Type B pancreatic cell (in vitro differentiated cells): ENCODE measurements around the gene BCL11A. TPM values are rescaled to one million over a fixed set of nuclear protein-coding genes. Genes with fewer than 3 reads are reported as not detected.

ENCODE experiments used
- DNase-seq: peaks from one replicate; pipeline ENCODE4 v3.0.0; 2021; ENCODE audit warnings: mixed read lengths; ENCODE audit not compliant: unreplicated experiment; ENCODE audit errors: extremely low spot score
- H3K27ac Mint-ChIP-seq: 2 replicates; pipeline ENCODE4 v1.8.0; 2021; ENCODE audit warnings: mild to moderate bottlenecking, mixed read lengths
- H3K27me3 Mint-ChIP-seq: 2 replicates; pipeline ENCODE4 v1.8.0; 2021; ENCODE audit warnings: mixed read lengths
- H3K36me3 Mint-ChIP-seq: 2 replicates; pipeline ENCODE4 v1.8.0; 2021; ENCODE audit warnings: mixed read lengths
- H3K4me1 Mint-ChIP-seq: one replicate; pipeline ENCODE4 v1.8.0; 2021; ENCODE audit warnings: mixed read lengths; ENCODE audit not compliant: unreplicated experiment
- H3K4me3 Mint-ChIP-seq: 2 replicates; pipeline ENCODE4 v1.8.0; 2021; ENCODE audit warnings: mild to moderate bottlenecking, mixed read lengths
- H3K9me3 Mint-ChIP-seq: 2 replicates; pipeline ENCODE4 v1.8.0; 2021; ENCODE audit warnings: mixed read lengths
- CTCF ChIP-seq: fragments of 200-600 bp; sonication (generic); conservative IDR thresholded peaks from 2 replicates; pipeline ENCODE4 v1.5.0; 2021; ENCODE audit warnings: antibody characterized with exemption, mild to moderate bottlenecking
- total RNA-seq: library from RNA; stranded (reverse); gene quantifications from 2 replicates; pipeline ENCODE4 v1.2.1, GENCODE V29; 2021; ENCODE audit warnings: low replicate concordance

BCL11A gene
- total RNA-seq, 1 donor from 2014 or later, result 53.1 TPM

- H3K27me3 Mint-ChIP-seq, result no peaks in the 10 kb centered on the region
- peaks cover 7% of the 10 kb centered on the region for H3K9me3 Mint-ChIP-seq
- DNase-seq, result no peak
- H3K4me1 Mint-ChIP-seq, result peaks cover 70% of the 10 kb centered on the region
- TF ChIP-seq CTCF, result no peak
- H3K4me3 Mint-ChIP-seq, result no peak overlapping the region
- H3K36me3 Mint-ChIP-seq, result peaks cover 15% of the 10 kb centered on the region
- no peak overlapping the region for H3K27ac Mint-ChIP-seq
Measured at GRCh38 chr2:60505240-60505879, 48.1 kb downstream of the BCL11A start.

GRCh38 chr2:60504049-60504448 lies 49.4 kb downstream of the BCL11A start:
- Mint-ChIP-seq H3K36me3 (peaks cover 8% of the 10 kb centered on the region), H3K9me3 (no peaks in the 10 kb centered on the region), H3K27ac (no peak overlapping the region), H3K27me3 (no peaks in the 10 kb centered on the region), H3K4me3 (no peak overlapping the region), H3K4me1 (peaks cover 58% of the 10 kb centered on the region)
- no peak for TF ChIP-seq CTCF
- no peak for DNase-seq

- Mint-ChIP-seq H3K27me3 (no peaks in the 10 kb centered on the region), H3K9me3 (no peaks in the 10 kb centered on the region), H3K4me3 (no peak overlapping the region), H3K4me1 (peaks cover 43% of the 10 kb centered on the region), H3K36me3 (peaks cover 6% of the 10 kb centered on the region), H3K27ac (no peak overlapping the region)
- TF ChIP-seq CTCF, result no peak
- DNase-seq, result no peak
Measured at GRCh38 chr2:60502144-60502543, 51.3 kb downstream of the BCL11A start.

- peaks cover 42% of the 10 kb centered on the region for H3K4me1 Mint-ChIP-seq
- no peaks in the 10 kb centered on the region for H3K27me3 Mint-ChIP-seq
Measured at GRCh38 chr2:60500861-60501260, 52.6 kb downstream of the BCL11A start.

GRCh38 chr2:60499651-60500265 lies 53.7 kb downstream of the BCL11A start:
- no peak overlapping the region for H3K4me3 Mint-ChIP-seq
- peaks cover 35% of the 10 kb centered on the region for H3K4me1 Mint-ChIP-seq
- no peak overlapping the region for H3K27ac Mint-ChIP-seq
- DNase-seq, result no peak
- no peaks in the 10 kb centered on the region for H3K27me3 Mint-ChIP-seq
- H3K36me3 Mint-ChIP-seq, result peaks cover 8% of the 10 kb centered on the region
- no peaks in the 10 kb centered on the region for H3K9me3 Mint-ChIP-seq
- no peak for TF ChIP-seq CTCF

More at GRCh38 chr2:60500861-60501260, 52.6 kb downstream of the BCL11A start:
- no peak overlapping the region for H3K27ac Mint-ChIP-seq
- no peak for DNase-seq
- H3K4me3 Mint-ChIP-seq, result no peak overlapping the region
- peaks cover 13% of the 10 kb centered on the region for H3K36me3 Mint-ChIP-seq
- H3K9me3 Mint-ChIP-seq, result no peaks in the 10 kb centered on the region
- TF ChIP-seq CTCF, result no peak
